HPDE6-E6E7 (cell line): ENCODE measurements around the gene TOX4.
"Not testable (repeated sequence)": the region's sequence is repeated elsewhere in the genome, so short reads cannot be mapped to it uniquely, and the experiment has no call there.

Source experiments
- DNase-seq: peaks from one replicate; pipeline ENCODE4 v3.0.0; 2011; ENCODE audit warnings: missing footprints; ENCODE audit errors: extremely low spot score

Gene TOX4

GRCh38 chr14:21535545-21536417 is 58.8 kb downstream of the TOX4 start:
- DNase-seq = no peak

GRCh38 chr14:21536418-21537089 is 59.6 kb downstream of the TOX4 start:
- no peak for DNase-seq

- DNase-seq = no peak
Observed at GRCh38 chr14:21537090-21537424, 60.1 kb downstream of the TOX4 start.

- no peak for DNase-seq
Observed at GRCh38 chr14:21539189-21539940, 62.4 kb downstream of the TOX4 start.

GRCh38 chr14:21541413-21542074 is 64.5 kb downstream of the TOX4 start:
- no peak for DNase-seq

- no peak for DNase-seq
Observed at GRCh38 chr14:21543521-21543960, 66.5 kb downstream of the TOX4 start.

GRCh38 chr14:21543963-21544362 is 67.0 kb downstream of the TOX4 start:
- DNase-seq = no peak

- not testable (repeated sequence) for DNase-seq
Observed at GRCh38 chr14:21544588-21544987, 67.6 kb downstream of the TOX4 start.
